ENCODE results near the gene CD248.

GRCh38 chr11:66299186-66299585 lies 17.7 kb downstream of the CD248 start:
- no peak for TF ChIP-seq ZNF510 (tag by site-specific recombination; IDR thresholded peaks at IDR 0.05; ENCODE audit: insufficient replicate concordance)
- TF ChIP-seq SALL2 (tag by site-specific recombination; IDR thresholded peaks at IDR 0.05; ENCODE audit: borderline replicate concordance) = no peak
- no peak for TF ChIP-seq CTCF (tag by site-specific recombination; IDR thresholded peaks at IDR 0.05)
- TF ChIP-seq ZNF274 (IDR thresholded peaks at IDR 0.05; ENCODE audit: low read length) = no peak
- no peak for TF ChIP-seq ZNF274 (tag by site-specific recombination; IDR thresholded peaks at IDR 0.05; ENCODE audit: borderline replicate concordance)
- no peak for TF ChIP-seq ZNF174 (tag by site-specific recombination; IDR thresholded peaks at IDR 0.05)
- no peak for TF ChIP-seq ZFP41 (tag by site-specific recombination; IDR thresholded peaks at IDR 0.05; ENCODE audit: borderline replicate concordance)
- no peak for TF ChIP-seq GFI1B (tag by site-specific recombination; IDR thresholded peaks at IDR 0.05)
- no peak for TF ChIP-seq ZNF157 (tag by site-specific recombination; IDR thresholded peaks at IDR 0.05)
- TF ChIP-seq ZNF121 (tag by site-specific recombination; IDR thresholded peaks at IDR 0.05) = no peak
- TF ChIP-seq ZBTB20 (tag by site-specific recombination; IDR thresholded peaks at IDR 0.05) = no peak
- TF ChIP-seq ZNF660 (tag by site-specific recombination; IDR thresholded peaks at IDR 0.05) = no peak
